Liver (tissue), 9 donors: Measurements from ENCODE around the gene POLA1. TPM values are rescaled to one million over a fixed set of nuclear protein-coding genes. Genes with fewer than 3 reads are reported as not detected.

Experiments
- DNase-seq: peaks from one replicate; pipeline ENCODE4 v3.0.0-alpha.2; 2017; ENCODE audit warnings: low spot score
- H3K27ac ChIP-seq, 2 donors: one replicate each; pipeline ENCODE4 v1.7.0; 2013; ENCODE audit warnings: inconsistent platforms in 2 of 2, low read length in 2 of 2, control low read depth in 1 of 2, low read depth in 1 of 2, mild to moderate bottlenecking in 1 of 2
- H3K27me3 ChIP-seq, 4 donors: one replicate each; pipeline versions ENCODE4 v1.6.1 to v1.7.0; 2013; ENCODE audit warnings: low read length in 3 of 4, inconsistent platforms in 1 of 4, mild to moderate bottlenecking in 1 of 4, moderate library complexity in 1 of 4; ENCODE audit not compliant: control insufficient read depth in 4 of 4, insufficient read depth in 4 of 4
- H3K36me3 ChIP-seq, 4 donors: one replicate each; pipeline versions ENCODE4 v1.6.1 to v1.7.0; 2013; ENCODE audit warnings: low read length in 3 of 4, mild to moderate bottlenecking in 3 of 4, low read depth in 1 of 4, moderate library complexity in 1 of 4; ENCODE audit not compliant: control insufficient read depth in 4 of 4, insufficient read depth in 3 of 4
- H3K4me1 ChIP-seq, 4 donors: one replicate each; pipeline versions ENCODE4 v1.6.1 to v1.7.0; 2013; ENCODE audit warnings: low read length in 3 of 4, mild to moderate bottlenecking in 3 of 4, moderate library complexity in 1 of 4; ENCODE audit not compliant: control insufficient read depth in 4 of 4, insufficient read depth in 4 of 4
- H3K4me3 ChIP-seq, 3 donors: one replicate each; pipeline versions ENCODE4 v1.6.1 to v1.7.0; 2013; ENCODE audit warnings: low read length in 3 of 3, control low read depth in 1 of 3, low read depth in 1 of 3, mild to moderate bottlenecking in 1 of 3
- H3K9ac ChIP-seq, 2 donors: one replicate each; pipeline ENCODE4 v1.7.0; 2013; ENCODE audit warnings: low read length in 2 of 2, mild to moderate bottlenecking in 2 of 2, moderate library complexity in 2 of 2, control low read depth in 1 of 2, low read depth in 1 of 2
- H3K9me3 ChIP-seq, 4 donors: one replicate each; pipeline versions ENCODE4 v1.6.1 to v1.7.0; 2013; ENCODE audit warnings: low read length in 3 of 4; ENCODE audit not compliant: control insufficient read depth in 4 of 4
- ATF3 ChIP-seq: IDR thresholded peaks from 2 replicates; pipeline ENCODE4 v1.6.1; 2016; ENCODE audit warnings: antibody characterized with exemption
- CTCF ChIP-seq: fragments of 150-350 bp; IDR thresholded peaks from 2 replicates; pipeline ENCODE4 v1.5.1; 2017; ENCODE audit warnings: improper control_type of control experiment, low read depth, low read length; ENCODE audit not compliant: missing input control
- EGR1 ChIP-seq, 2 donors: IDR thresholded peaks; 2 replicates each; pipeline ENCODE4 v1.6.1; 2016 to 2018; ENCODE audit warnings: antibody characterized with exemption in 2 of 2, low read depth in 2 of 2
- FOXA1 ChIP-seq: IDR thresholded peaks from 2 replicates; pipeline ENCODE4 v1.6.1; 2016; ENCODE audit warnings: antibody characterized with exemption
- FOXA2 ChIP-seq: IDR thresholded peaks from 2 replicates; pipeline ENCODE4 v1.6.1; 2016; ENCODE audit warnings: antibody characterized with exemption
- GABPA ChIP-seq, 2 donors: IDR thresholded peaks in 1 of 2; conservative IDR thresholded peaks in 1 of 2; 2 replicates each; pipeline ENCODE4 v1.6.1; 2016; ENCODE audit warnings: antibody characterized with exemption in 2 of 2, mild to moderate bottlenecking in 1 of 2, moderate library complexity in 1 of 2
- HNF4A ChIP-seq, 2 donors: conservative IDR thresholded peaks; 2 replicates each; pipeline ENCODE4 v1.6.1; 2016; ENCODE audit warnings: antibody characterized with exemption in 2 of 2, mild to moderate bottlenecking in 2 of 2
- HNF4G ChIP-seq: IDR thresholded peaks from 2 replicates; pipeline ENCODE4 v1.6.1; 2016; ENCODE audit warnings: antibody characterized with exemption
- JUND ChIP-seq, 2 donors: IDR thresholded peaks; 2 replicates each; pipeline ENCODE4 v1.6.1; 2016; ENCODE audit warnings: antibody characterized with exemption in 2 of 2
- NR2F2 ChIP-seq: IDR thresholded peaks from 2 replicates; pipeline ENCODE4 v1.6.1; 2016; ENCODE audit warnings: antibody characterized with exemption
- REST ChIP-seq: IDR thresholded peaks from 2 replicates; pipeline ENCODE4 v1.6.1; 2016; ENCODE audit warnings: antibody characterized with exemption, mild to moderate bottlenecking
- RXRA ChIP-seq, 2 donors: IDR thresholded peaks; 2 replicates each; pipeline ENCODE4 v1.6.1; 2017 to 2018; ENCODE audit warnings: antibody characterized with exemption in 2 of 2, mild to moderate bottlenecking in 1 of 2
- TAF1 ChIP-seq: conservative IDR thresholded peaks from 2 replicates; pipeline ENCODE4 v1.6.1; 2016; ENCODE audit warnings: antibody characterized with exemption, mild to moderate bottlenecking
- YY1 ChIP-seq: IDR thresholded peaks from 2 replicates; pipeline ENCODE4 v1.6.1; 2016; ENCODE audit warnings: antibody characterized with exemption, mild to moderate bottlenecking
- ZBTB33 ChIP-seq: IDR thresholded peaks from 2 replicates; pipeline ENCODE4 v1.6.1; 2016; ENCODE audit warnings: antibody characterized with exemption
- WGBS: extraction: QIAGEN DNeasy Blood & Tissue Kit; methylation state at CpG from one replicate; pipeline ENCODE4 v1.1.7; 2013; 5-methylcytosine and 5-hydroxymethylcytosine counted together
- polyA plus RNA-seq, 2 donors: library from polyadenylated mRNA; stranded (reverse) in 1 of 2; unstranded in 1 of 2; fragments of 200-250 nt in 1 of 2; fragments of >200 nt in 1 of 2; fragmentation: Nextera tagmentation in 1 of 2; extraction: Ambion mirVana in 1 of 2; gene quantifications; one replicate each; pipeline versions ENCODE4 v1.2.1 to v1.2.3, GENCODE V29; 2013 to 2015
- total RNA-seq, 2 donors: library from RNA; depleted of rRNA; stranded (reverse); fragments of >200 nt; gene quantifications; one replicate each; pipeline ENCODE4 v1.2.3, GENCODE V29; 2014
- donor health status: healthy.
- donor health status: healthy.
- donor health status: healthy.
- donor health status: healthy.
- donor health status: healthy.

POLA1 gene
- total and polyA plus RNA-seq, 4 donors: 0.93 to 12.7 (median 4.3) TPM

- Histone ChIP-seq H3K27me3 (no peaks in the 10 kb centered on the region), H3K4me3 (no peak overlapping the region), H3K36me3 (no peaks in the 10 kb centered on the region), H3K9ac (no peak overlapping the region), H3K9me3 (no peaks in the 10 kb centered on the region), H3K27ac (no peak overlapping the region), H3K4me1 (peaks cover 0 to 9% (median 2%) of the 10 kb centered on the region in 4 donors)
- TF ChIP-seq FOXA2 (no peak), CTCF (no peak), JUND (IDR thresholded peaks at IDR 0.05) (no peak), GABPA (IDR thresholded peaks at IDR 0.05 in 1 of 2, conservative IDR thresholded peaks at IDR 0.05 in 1 of 2) (no peak), HNF4A (conservative IDR thresholded peaks at IDR 0.05) (no peak), EGR1 (IDR thresholded peaks at IDR 0.05; ENCODE audit: low read depth in 2 of 2) (no peak), TAF1 (no peak), HNF4G (no peak), ZBTB33 (no peak), YY1 (no peak)
- 85% methylated on average over 4 of the region's 4 CpGs for WGBS
- DNase-seq: no peak
These were observed 1.4 kb upstream of the POLA1 start for GRCh38 chrX:24692305-24692704.

GRCh38 chrX:24694825-24695224 is 1.1 kb downstream of the POLA1 start:
- no peak for DNase-seq
- Histone ChIP-seq H3K27ac (no peak overlapping the region), H3K27me3 (no peaks in the 10 kb centered on the region), H3K9me3 (no peaks in the 10 kb centered on the region), H3K4me3 (no peak overlapping the region), H3K9ac (peak overlapping the region in 1 of 2 donors; percentile 5), H3K36me3 (no peaks in the 10 kb centered on the region), H3K4me1 (peaks cover 0 to 9% (median 2%) of the 10 kb centered on the region in 4 donors)
- WGBS: 45% methylated on average over 6 of the region's 6 CpGs
- TF ChIP-seq EGR1 (IDR thresholded peaks at IDR 0.05; ENCODE audit: low read depth in 2 of 2): no peak
- no peak for TF ChIP-seq REST
- TF ChIP-seq FOXA2: no peak
- TF ChIP-seq JUND (IDR thresholded peaks at IDR 0.05): no peak
- TF ChIP-seq ZBTB33: no peak
- no peak for TF ChIP-seq ATF3
- TF ChIP-seq CTCF: no peak
- no peak for TF ChIP-seq HNF4A (conservative IDR thresholded peaks at IDR 0.05)
- no peak for TF ChIP-seq GABPA (IDR thresholded peaks at IDR 0.05 in 1 of 2, conservative IDR thresholded peaks at IDR 0.05 in 1 of 2)
- no peak for TF ChIP-seq RXRA (IDR thresholded peaks at IDR 0.05)
- no peak for TF ChIP-seq YY1
- TF ChIP-seq FOXA1: no peak
- TF ChIP-seq NR2F2: no peak
